K562 treated with DMSO at 1 percent for 12 hours (cell line): Measurements from ENCODE around the gene NUDT5. TPM values are rescaled to one million over a fixed set of nuclear protein-coding genes. Genes with fewer than 3 reads are reported as not detected.

Experiments used
- total RNA-seq: library from RNA; unstranded; fragments of 300-600 nt; gene quantifications from 2 replicates; pipeline ENCODE4 v1.2.3, GENCODE V29; 2022; ENCODE audit not compliant: insufficient read depth

NUDT5 gene
- total RNA-seq: 69.6 and 90.9 TPM in 2 replicates

GRCh38 chr10:12195603-12196506 is at the start of gene NUDT5, which contains the start of gene CDC123:
Gene NUDT5 (minus strand): TSS chr10:12195891. CDS start chr10:12186291, 9,600 bp downstream.
Gene CDC123 (plus strand): TSS chr10:12196188. CDS start chr10:12196246, 58 bp downstream.

GRCh38 chr10:12129222-12130111 is 66.2 kb downstream of the NUDT5 start, which contains the start of gene SEC61A2:
Gene SEC61A2 (plus strand): TSS chr10:12129677. CDS start chr10:12129788, 111 bp downstream.

Other genes starting within 250 kb of the NUDT5 start
- gene UPF2, start 153.1 kb downstream of the NUDT5 start, total RNA-seq: 6.9 and 18.8 TPM in 2 replicates
- gene DHTKD1, start 126.9 kb downstream of the NUDT5 start, total RNA-seq: 4.6 and 14.2 TPM in 2 replicates
- gene SEC61A2, start 66.2 kb downstream of the NUDT5 start, total RNA-seq: 1.6 and 10.1 TPM in 2 replicates
- 80.8 and 95.9 TPM in 2 replicates for gene CDC123, start 297 bp upstream of the NUDT5 start, total RNA-seq
- gene CAMK1D, start 153.7 kb upstream of the NUDT5 start, total RNA-seq: 0.09 and 0.57 TPM in 2 replicates